NCI-H446 (cell line): ENCODE measurements around the gene TNFRSF17.

ENCODE experiments used
- DNase-seq, 2 experiments: peaks; one replicate each; lab custom pipeline; 2025; lab: John Stamatoyannopoulos, UW

The TNFRSF17 gene

GRCh38 chr16:12002447-12003006 lies 37.5 kb downstream of the TNFRSF17 start:
- no peak for DNase-seq

- DNase-seq, result no peak
Observed at GRCh38 chr16:12006637-12007036, 41.6 kb downstream of the TNFRSF17 start.

- no peak for DNase-seq
Observed at GRCh38 chr16:12009462-12009861, 44.5 kb downstream of the TNFRSF17 start.

GRCh38 chr16:12009922-12010321 lies 44.9 kb downstream of the TNFRSF17 start:
- DNase-seq, result no peak

GRCh38 chr16:12010388-12011251 lies 45.6 kb downstream of the TNFRSF17 start:
- DNase-seq, result no peak

- no peak for DNase-seq
Observed at GRCh38 chr16:12011565-12011964, 46.6 kb downstream of the TNFRSF17 start.

- DNase-seq, result no peak
Observed at GRCh38 chr16:12016291-12016947, 51.4 kb downstream of the TNFRSF17 start.

GRCh38 chr16:12017558-12017957 lies 52.5 kb downstream of the TNFRSF17 start:
- DNase-seq, result no peak
